Fibroblast of lung (primary cell): Measurements from ENCODE around the gene RBBP5. TPM values are rescaled to one million over a fixed set of nuclear protein-coding genes. Genes with fewer than 3 reads are reported as not detected.

Experiments used
- DNase-seq, 2 donors: peaks; one replicate each; pipeline versions ENCODE4 v3.0.0 to v3.0.0-alpha.2; 2010; ENCODE audit warnings: low read depth in 2 of 2
- H2AFZ ChIP-seq: 2 replicates; pipeline ENCODE4 v1.5.1; 2012; ENCODE audit warnings: low read length, control low read depth, inconsistent platforms
- H3K27ac ChIP-seq: 2 replicates; pipeline ENCODE4 v1.5.1; 2011; ENCODE audit warnings: low read length, control low read depth; ENCODE audit not compliant: insufficient read depth
- H3K27me3 ChIP-seq: 2 replicates; pipeline ENCODE4 v1.5.1; 2011; ENCODE audit warnings: mild to moderate bottlenecking, low read length; ENCODE audit not compliant: control insufficient read depth, insufficient read depth
- H3K36me3 ChIP-seq: 2 replicates; pipeline ENCODE4 v1.5.1; 2011; ENCODE audit warnings: low read length; ENCODE audit not compliant: control insufficient read depth, insufficient read depth
- H3K4me1 ChIP-seq: 2 replicates; pipeline ENCODE4 v1.5.1; 2011; ENCODE audit warnings: low read length; ENCODE audit not compliant: control insufficient read depth, insufficient read depth; ENCODE audit errors: extremely low read depth
- H3K4me2 ChIP-seq: 2 replicates; pipeline ENCODE4 v1.5.1; 2011; ENCODE audit warnings: low read length, control low read depth; ENCODE audit not compliant: insufficient read depth; ENCODE audit errors: extremely low read depth
- H3K4me3 ChIP-seq, 4 experiments: fragments of 200-600 bp in 1 of 4; sonication (generic) in 1 of 4; replicated peaks in 1 of 4; 2 replicates each; pipeline ENCODE4 v1.5.1; 2011 to 2016; ENCODE audit warnings: low read length in 4 of 4, low read depth in 3 of 4, mild to moderate bottlenecking in 3 of 4, control low read depth in 2 of 4, inconsistent platforms in 1 of 4, mixed read lengths in 1 of 4; ENCODE audit not compliant: insufficient read depth in 1 of 4; ENCODE audit errors: control extremely low read depth in 1 of 4
- H3K79me2 ChIP-seq: 2 replicates; pipeline ENCODE4 v1.5.1; 2012; ENCODE audit warnings: mild to moderate bottlenecking, low read length, inconsistent platforms; ENCODE audit not compliant: control insufficient read depth, insufficient read depth
- H3K9ac ChIP-seq: 2 replicates; pipeline ENCODE4 v1.5.1; 2011; ENCODE audit warnings: mild to moderate bottlenecking, low read length, control low read depth; ENCODE audit not compliant: insufficient read depth
- H3K9me3 ChIP-seq: 2 replicates; pipeline ENCODE4 v1.5.1; 2012; ENCODE audit warnings: low read depth, low read length; ENCODE audit not compliant: control insufficient read depth, insufficient read depth
- H4K20me1 ChIP-seq: 2 replicates; pipeline ENCODE4 v1.5.1; 2011; ENCODE audit warnings: low read length; ENCODE audit not compliant: control insufficient read depth, insufficient read depth; ENCODE audit errors: extremely low read depth
- EZH2 ChIP-seq: IDR thresholded peaks from 2 replicates; pipeline ENCODE4 v1.5.1; 2012; ENCODE audit warnings: low read length, control low read depth, mild to moderate bottlenecking; ENCODE audit errors: missing control alignments
- polyA plus RNA-seq, 2 donors: library from polyadenylated mRNA; depleted of rRNA in 1 of 2; stranded (reverse) in 1 of 2; unstranded in 1 of 2; fragments of >200 nt; gene quantifications; 2 replicates each; pipeline ENCODE4 v1.2.1, GENCODE V29; 2011 to 2012; ENCODE audit warnings: missing spikeins in 1 of 2
- total RNA-seq: library from RNA; depleted of rRNA; stranded (reverse); fragments of >200 nt; gene quantifications from 2 replicates; pipeline ENCODE4 v1.2.1, GENCODE V29; 2014
- TF ChIP-seq, protein P1 (sequence below), 2 donors: IDR thresholded peaks in 1 of 2; conservative IDR thresholded peaks in 1 of 2; 1 replicate in 1 of 2; 2 replicates in 1 of 2; pipeline ENCODE4 v1.5.1; 2011 to 2012; ENCODE audit warnings: low read length in 2 of 2, control low read depth in 1 of 2, inconsistent platforms in 1 of 2, low read depth in 1 of 2, mild to moderate bottlenecking in 1 of 2

The RBBP5 gene
- total and polyA plus RNA-seq, 2 donors (not counting 1 experiment from before 2014, with no cell fraction given): 16.4 to 19.8 TPM

DNA sequence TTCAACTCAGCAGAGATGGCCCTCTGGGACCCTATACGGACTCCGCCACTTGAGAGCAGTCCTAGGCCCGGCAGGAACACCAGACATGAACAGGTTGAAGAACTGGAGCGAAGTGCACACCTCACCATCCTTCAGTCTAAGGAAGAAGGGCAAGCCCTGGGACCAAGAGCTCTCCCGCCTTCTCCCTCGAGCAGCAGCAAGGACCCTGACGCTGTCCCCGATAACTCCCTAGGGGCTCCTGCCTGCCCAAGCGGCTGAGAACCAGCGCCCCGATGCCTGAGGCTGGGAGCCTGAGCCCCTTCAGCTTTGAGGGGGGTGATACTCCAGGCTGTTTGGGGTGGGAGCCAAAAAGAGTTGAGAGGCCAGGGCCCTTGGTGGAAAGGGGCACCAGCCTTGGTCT, 47.7 kb downstream of the RBBP5 start:
- Histone ChIP-seq H3K27ac (no peak overlapping the region), H3K4me3 (no peak overlapping the region), H3K36me3 (no peaks in the 10 kb centered on the region), H3K4me2 (no peak overlapping the region), H3K4me1 (no peaks in the 10 kb centered on the region), H4K20me1 (no peaks in the 10 kb centered on the region), H3K79me2 (no peaks in the 10 kb centered on the region), H3K27me3 (no peaks in the 10 kb centered on the region), H3K9ac (no peak overlapping the region), H3K9me3 (no peaks in the 10 kb centered on the region), H2AFZ (no peak overlapping the region)
- TF ChIP-seq, protein P1, sequence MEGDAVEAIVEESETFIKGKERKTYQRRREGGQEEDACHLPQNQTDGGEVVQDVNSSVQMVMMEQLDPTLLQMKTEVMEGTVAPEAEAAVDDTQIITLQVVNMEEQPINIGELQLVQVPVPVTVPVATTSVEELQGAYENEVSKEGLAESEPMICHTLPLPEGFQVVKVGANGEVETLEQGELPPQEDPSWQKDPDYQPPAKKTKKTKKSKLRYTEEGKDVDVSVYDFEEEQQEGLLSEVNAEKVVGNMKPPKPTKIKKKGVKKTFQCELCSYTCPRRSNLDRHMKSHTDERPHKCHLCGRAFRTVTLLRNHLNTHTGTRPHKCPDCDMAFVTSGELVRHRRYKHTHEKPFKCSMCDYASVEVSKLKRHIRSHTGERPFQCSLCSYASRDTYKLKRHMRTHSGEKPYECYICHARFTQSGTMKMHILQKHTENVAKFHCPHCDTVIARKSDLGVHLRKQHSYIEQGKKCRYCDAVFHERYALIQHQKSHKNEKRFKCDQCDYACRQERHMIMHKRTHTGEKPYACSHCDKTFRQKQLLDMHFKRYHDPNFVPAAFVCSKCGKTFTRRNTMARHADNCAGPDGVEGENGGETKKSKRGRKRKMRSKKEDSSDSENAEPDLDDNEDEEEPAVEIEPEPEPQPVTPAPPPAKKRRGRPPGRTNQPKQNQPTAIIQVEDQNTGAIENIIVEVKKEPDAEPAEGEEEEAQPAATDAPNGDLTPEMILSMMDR (conservative IDR thresholded peaks at IDR 0.05 in 1 of 2, IDR thresholded peaks at IDR 0.05 in 1 of 2; ENCODE audit: low read depth in 1 of 2, low read length in 2 of 2): no peak
- no peak for TF ChIP-seq EZH2
- no peak for DNase-seq

- H2AFZ ChIP-seq: no peak overlapping the region
- no peaks in the 10 kb centered on the region for H3K4me1 ChIP-seq
- H3K4me2 ChIP-seq: no peak overlapping the region
- H3K27ac ChIP-seq: no peak overlapping the region
- H3K4me3 ChIP-seq: no peak overlapping the region
- H3K9me3 ChIP-seq: no peaks in the 10 kb centered on the region
- H3K9ac ChIP-seq: no peak overlapping the region
- no peaks in the 10 kb centered on the region for H3K27me3 ChIP-seq
- no peaks in the 10 kb centered on the region for H3K36me3 ChIP-seq
- TF ChIP-seq, protein P1 (conservative IDR thresholded peaks at IDR 0.05 in 1 of 2, IDR thresholded peaks at IDR 0.05 in 1 of 2; ENCODE audit: low read depth in 1 of 2, low read length in 2 of 2): no peak
- no peaks in the 10 kb centered on the region for H3K79me2 ChIP-seq
- no peak for DNase-seq
- no peaks in the 10 kb centered on the region for H4K20me1 ChIP-seq
These were observed 48.3 kb downstream of the RBBP5 start for GRCh38 chr1:205073511-205073910.

- TF ChIP-seq, protein P1 (conservative IDR thresholded peaks at IDR 0.05 in 1 of 2, IDR thresholded peaks at IDR 0.05 in 1 of 2; ENCODE audit: low read depth in 1 of 2, low read length in 2 of 2): no peak
- TF ChIP-seq EZH2: no peak
- no peak overlapping the region for H3K9ac ChIP-seq
- H3K36me3 ChIP-seq: no peaks in the 10 kb centered on the region
- H3K79me2 ChIP-seq: no peaks in the 10 kb centered on the region
- no peak overlapping the region for H3K4me3 ChIP-seq
- no peaks in the 10 kb centered on the region for H3K4me1 ChIP-seq
- no peak overlapping the region for H3K4me2 ChIP-seq
- no peak for DNase-seq
- H3K27me3 ChIP-seq: no peaks in the 10 kb centered on the region
- no peak overlapping the region for H3K27ac ChIP-seq
- H2AFZ ChIP-seq: no peak overlapping the region
- no peaks in the 10 kb centered on the region for H3K9me3 ChIP-seq
- H4K20me1 ChIP-seq: no peaks in the 10 kb centered on the region
These were observed 48.9 kb downstream of the RBBP5 start for GRCh38 chr1:205072881-205073280.
